Epidermal melanocyte (primary cell): ENCODE results near the gene ST3GAL4.

Experiments used
- DNase-seq: peaks from one replicate; pipeline ENCODE4 v3.0.0; 2011; ENCODE audit warnings: low spot score; ENCODE audit not compliant: insufficient read length

ST3GAL4 gene

DNA sequence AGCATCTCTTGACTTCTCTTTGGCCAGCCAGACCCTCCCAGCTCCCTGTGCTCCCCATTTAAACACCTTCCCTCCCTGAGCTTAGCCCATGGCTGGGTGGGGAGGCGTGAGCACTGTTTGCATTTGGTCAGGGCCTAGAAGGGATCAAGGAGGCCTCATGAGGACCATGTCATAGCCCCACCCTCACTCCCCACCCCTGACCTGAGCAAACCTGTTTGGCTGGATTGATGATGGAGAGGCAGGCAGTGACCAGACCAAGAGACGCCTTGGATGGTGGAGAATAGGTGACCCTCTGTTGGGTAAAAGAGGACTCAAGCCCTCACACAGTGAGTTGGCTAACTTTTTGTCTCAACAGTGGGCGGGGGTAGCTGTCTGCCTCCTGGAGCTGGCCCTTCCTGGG lies 49.9 kb downstream of the ST3GAL4 start:
- no peak for DNase-seq

DNA sequence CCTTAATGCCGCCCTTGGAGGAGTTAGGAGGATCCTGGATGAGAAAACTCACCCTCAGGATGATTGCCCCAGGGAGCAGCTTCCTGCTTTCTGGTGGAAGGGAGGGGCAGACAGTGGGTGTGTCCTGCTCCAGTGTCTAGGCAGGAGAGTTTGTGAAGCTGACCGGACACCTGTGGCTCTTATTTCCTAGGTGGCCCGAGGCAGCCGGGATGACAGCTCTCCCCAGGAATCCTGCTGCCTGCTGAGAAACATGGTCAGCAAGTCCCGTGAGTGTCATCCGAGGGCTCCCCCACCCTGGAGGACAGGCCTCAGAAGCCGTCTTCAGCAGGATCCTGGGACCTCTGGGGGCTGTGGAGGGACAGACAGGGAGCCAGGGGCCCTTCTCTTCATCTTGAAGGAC lies 50.4 kb downstream of the ST3GAL4 start:
- DNase-seq, result no peak

DNA sequence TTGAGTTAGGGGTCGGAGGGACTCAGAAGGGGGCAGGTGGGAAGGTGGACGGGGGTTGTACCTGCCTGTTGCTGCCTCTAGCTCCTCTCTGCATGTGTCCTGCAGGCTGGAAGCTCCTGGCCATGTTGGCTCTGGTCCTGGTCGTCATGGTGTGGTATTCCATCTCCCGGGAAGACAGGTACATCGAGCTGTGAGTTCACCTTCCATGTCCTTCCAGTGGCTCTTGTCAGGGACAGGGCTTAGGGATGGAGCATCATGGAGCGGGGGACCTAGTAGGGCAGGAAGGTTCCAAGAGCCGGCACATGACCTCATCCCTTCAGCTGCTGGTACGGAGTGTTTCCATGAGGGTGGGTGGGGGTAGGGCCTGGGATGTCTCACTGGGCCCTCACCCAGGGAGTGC lies 50.9 kb downstream of the ST3GAL4 start:
- DNase-seq, result no peak

DNA sequence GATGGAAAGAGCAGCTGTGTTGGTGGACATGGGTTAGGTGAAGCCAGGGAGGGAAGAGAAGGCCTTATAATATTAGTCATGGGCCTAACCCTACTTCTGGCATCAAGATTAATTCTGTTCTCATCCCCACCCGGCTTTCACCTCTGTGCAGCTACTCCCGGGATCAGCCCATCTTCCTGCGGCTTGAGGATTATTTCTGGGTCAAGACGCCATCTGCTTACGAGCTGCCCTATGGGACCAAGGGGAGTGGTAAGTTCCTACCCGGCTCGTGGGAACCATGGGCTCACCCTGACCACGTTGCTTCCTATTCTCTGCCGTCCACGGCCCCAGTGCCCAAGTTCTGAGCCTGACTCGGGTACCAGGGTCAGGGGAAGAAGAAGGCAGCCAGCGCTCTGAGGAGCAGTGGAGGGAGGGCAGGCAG lies 51.6 kb downstream of the ST3GAL4 start:
- no peak for DNase-seq

DNA sequence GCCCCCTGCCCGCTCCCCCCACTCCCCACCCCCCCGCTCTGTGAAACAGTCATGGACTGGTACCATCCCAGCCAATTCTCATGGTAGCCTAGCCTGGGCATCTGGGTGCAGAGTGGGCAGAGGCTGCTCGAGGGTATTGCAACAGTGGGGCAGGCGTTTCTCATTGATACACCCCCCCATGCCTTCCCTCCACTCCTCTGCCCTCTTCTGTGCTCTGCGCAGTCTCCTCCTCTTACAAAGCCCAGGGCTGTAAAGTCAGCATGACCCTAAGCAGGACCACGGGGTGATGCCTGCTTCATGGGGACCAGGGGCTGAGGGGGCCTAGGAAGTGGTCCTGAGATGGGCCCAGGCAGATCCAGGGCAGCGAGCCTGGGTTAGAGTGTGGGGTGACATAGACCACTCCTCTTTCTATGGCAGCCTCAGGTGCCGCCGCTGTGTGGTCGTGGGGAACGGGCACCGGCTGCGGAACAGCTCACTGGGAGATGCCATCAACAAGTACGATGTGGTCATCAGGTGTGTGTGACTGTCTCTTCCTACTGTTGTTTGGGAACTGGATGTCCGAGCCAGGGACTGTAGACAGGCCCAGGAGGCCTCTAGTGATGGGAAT lies 52.3 kb downstream of the ST3GAL4 start:
- no peak for DNase-seq

DNA sequence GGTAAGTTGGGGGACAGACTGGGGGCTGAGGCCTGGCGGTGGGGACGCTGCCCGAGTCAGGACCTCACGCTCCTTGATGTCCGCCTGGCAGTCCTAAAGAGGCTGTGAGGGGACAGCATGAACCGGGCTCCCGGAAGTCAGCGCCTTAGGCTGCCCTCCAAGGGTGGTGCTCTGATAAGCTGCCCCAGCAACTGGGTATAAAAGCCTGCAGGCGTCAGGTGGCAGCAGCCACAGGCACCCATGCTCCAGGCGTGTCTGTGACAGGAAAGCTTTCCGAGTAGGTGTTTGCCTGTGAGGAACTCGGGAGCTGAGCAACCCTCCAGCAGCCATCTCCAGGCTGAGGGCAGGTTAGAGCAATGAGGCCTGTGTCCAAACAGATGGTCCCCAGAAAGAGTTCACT lies 53.0 kb downstream of the ST3GAL4 start:
- DNase-seq, result no peak

DNA sequence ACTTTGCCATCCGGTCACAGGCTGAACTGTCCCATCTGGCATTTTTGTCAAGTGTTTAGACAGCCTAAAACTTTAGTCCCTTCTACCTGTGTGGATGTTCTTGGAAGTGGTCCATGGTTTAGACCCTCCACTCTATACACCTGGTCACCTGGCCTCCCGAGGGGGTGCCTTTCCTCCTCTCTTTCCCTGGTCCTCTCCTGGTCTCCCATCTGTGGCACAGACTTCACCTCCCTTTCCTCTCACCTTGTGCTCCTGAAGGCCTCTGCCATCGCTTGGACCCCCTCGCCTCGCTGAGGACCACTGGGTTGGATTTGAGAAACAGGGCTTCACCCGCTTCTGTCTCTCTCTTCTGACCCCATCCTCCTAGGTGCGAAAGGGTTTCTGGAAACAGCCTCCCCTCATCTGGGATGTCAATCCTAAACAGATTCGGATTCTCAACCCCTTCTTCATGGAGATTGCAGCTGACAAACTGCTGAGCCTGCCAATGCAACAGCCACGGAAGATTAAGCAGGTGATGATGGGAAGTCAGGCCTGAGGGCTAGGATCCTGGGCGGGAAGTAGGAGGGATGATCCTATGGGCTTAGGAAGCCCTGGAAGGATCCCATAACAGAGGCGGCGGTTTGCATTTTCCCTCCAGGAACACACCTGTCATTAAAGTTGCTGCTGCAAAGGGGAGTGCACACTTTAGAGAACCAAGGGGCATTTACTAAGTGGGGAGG lies 53.6 kb downstream of the ST3GAL4 start:
- no peak for DNase-seq

DNA sequence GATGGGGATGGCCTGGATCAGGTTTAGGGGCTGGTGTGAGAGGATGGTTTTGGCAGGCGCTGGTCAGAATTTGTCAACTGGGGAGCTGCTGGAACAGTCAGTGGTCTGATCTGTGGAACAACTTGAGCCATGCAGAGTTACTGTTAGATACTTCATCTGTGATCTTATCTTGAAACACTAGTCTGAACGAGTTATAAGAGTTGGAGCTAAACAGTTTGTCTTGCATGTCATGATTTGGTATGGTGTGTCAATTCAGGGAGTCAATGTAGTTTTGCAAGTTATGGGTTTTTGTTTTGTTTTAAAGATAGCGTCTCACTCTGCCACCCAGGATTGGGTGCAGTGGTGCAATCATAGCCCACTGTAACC lies 54.1 kb downstream of the ST3GAL4 start:
- DNase-seq, result no peak

DNA sequence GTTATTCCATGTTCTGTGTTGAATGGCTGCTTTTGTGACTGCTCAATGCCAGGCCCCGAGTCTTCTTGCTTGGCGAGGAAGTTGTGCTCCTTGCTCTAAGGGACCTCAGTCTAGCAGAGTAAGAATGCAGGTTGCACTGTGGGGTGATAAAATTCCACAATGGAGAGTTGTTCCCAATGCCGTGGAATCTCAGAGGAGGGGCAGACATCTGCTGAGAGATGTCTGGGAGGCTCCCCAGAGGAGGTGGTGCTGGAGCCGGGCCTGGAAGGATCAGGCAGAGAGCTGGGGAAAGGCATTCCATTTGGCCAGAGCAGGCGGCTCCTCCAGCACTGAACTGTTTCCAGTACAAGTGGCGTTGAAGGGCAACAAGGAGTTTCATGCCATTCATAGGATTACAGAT lies 55.2 kb downstream of the ST3GAL4 start:
- peak; percentile 62 for DNase-seq

DNA sequence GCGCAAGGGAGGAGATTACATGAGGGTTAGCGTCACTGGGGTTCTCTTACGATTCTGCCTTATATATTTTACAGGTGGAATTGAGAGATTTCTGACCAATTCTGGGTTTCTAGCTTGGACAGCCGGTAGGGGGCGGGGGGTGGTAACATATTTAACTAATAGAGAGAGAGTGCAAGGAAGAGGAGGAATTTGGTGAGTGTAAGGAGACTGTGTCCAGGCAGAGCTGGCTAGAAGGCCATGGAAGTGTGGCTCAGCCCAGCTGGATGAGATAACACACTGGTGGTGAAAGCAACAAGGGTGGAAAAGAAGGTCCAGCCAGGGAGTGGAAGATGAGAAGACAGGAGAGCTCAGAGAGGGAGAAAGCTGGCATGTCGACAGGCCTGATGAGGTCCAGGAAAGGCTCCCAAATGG lies 56.5 kb downstream of the ST3GAL4 start:
- DNase-seq, result no peak

DNA sequence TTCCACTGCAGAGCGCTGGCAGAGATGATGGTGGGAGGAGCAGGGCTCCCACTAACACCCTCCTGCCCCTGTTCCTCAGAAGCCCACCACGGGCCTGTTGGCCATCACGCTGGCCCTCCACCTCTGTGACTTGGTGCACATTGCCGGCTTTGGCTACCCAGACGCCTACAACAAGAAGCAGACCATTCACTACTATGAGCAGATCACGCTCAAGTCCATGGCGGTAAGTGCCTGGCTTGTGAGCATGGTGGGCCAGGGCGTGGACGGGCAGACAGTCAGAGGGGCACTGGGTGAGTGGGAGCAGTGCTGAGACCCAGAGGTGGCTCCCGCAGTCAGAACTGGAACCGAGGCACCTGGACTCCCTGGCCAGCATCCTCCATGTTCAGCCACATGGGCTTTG lies 57.9 kb downstream of the ST3GAL4 start:
- DNase-seq, result no peak

DNA sequence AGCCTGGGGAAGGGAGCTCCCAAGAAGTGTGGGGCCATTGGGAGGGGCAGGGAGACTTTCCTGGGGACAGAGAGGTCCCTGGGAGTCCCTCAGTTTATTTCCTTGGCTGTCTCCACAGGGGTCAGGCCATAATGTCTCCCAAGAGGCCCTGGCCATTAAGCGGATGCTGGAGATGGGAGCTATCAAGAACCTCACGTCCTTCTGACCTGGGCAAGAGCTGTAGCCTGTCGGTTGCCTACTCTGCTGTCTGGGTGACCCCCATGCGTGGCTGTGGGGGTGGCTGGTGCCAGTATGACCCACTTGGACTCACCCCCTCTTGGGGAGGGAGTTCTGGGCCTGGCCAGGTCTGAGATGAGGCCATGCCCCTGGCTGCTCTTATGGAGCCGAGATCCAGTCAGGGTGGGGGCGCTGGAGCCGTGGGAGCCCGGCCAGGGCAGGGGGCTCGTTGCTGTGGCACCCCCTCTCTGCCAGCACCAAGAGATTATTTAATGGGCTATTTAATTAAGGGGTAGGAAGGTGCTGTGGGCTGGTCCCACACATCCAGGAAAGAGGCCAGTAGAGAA lies 58.4 kb downstream of the ST3GAL4 start:
- DNase-seq, result no peak

DNA sequence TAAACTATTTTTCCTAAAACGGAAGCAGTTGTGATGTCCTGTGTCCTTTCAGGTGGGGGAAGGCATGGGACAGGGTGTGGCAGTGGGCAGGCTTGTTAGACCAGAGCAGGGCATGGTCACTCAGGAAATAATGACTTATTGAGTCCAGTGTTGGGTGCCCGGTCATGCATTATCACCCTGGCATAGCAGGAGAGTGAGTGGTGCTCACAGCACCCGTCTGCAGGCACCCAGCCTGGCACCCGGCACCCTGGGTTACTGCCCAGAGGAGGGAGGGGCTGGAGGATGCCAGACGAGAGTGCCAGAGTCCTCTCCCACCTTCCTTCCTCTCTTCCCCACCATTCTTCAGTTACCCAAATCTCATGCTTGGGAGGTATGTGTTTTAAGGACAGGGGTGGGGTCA lies 59.1 kb downstream of the ST3GAL4 start:
- no peak for DNase-seq

DNA sequence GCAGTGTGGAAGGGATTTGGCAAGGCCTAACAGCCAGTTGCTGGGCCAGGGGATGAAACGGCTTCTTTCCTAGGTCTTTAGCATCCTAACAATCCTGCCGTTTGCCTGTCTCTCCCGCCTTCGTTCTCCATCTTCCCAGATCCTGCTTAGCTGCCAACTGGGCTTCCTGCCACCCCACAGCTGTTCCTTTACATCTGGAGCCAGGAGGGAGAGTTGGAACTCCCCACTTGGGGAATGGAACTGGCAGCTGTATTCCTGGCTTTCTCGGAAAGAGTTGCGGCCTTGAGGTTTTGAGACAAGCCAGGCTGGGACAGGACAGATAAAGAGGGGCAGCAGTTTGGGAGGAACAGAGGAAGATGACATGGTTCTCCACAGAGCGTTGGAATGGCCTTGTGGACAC lies 59.6 kb downstream of the ST3GAL4 start:
- DNase-seq, result peak; percentile 77

DNA sequence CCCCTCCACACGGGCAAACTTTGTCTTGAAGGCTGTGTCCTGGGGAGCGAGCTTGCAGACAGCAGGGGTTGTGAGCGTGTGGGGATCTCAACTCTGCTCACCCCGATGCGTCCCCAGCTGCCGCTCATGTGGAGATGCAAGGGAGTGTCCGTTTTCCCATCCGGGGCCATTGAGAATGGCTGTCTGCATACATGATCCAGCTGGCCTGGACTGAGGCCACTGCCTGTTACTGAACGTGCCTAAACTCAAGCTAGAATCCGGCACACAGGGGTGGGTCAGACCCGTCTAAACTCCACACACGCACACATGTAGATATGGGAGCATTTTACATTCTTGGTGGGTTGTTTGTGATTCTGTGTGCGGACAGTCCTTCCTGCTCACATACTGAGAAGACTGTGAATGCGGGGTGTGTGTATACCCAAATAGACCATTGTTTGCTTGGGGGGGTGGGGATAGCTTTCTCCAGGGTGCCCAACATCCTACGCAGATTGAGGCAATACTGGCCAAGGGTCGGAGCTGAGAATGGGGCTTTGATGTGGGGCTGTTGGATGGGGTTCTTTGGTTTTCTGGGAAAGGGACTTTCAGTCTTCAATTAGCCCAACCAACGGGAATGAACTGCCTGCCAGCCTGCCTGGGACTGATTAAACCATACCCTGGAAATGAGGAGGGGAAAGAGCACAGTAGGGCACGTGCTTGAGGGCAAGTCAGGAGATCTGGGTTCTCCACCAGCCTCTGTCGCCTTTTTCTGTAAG lies 60.4 kb downstream of the ST3GAL4 start:
- peak; percentile 64 for DNase-seq

DNA sequence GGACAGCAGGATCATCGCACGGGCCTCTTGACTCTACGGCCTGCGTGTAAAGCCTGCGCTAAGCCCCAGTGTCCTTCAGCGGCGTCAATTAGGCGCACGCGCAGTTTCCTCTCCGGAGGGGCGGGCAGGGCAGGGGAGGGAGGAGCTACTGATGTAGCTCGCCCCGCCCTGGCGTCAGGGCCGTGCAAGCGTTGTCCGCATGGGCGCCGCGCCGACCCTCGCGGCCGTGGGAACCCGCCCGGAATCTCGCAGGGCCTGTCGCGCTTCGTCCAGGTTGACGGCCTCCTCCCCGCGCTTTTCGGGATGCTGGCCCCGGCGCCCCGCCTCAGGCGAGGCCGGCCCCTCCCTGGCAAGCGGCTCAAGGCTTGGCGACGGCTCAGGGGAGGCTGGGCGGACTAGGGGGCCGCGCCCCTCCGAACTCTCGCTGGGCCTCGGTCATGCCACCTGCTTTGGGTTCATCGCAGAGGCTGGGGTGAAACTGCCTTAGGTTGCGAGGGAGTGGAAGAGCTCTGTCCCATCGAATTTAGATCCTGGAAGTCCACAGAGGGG lies 61.1 kb downstream of the ST3GAL4 start:
- peak; percentile 85 for DNase-seq

DNA sequence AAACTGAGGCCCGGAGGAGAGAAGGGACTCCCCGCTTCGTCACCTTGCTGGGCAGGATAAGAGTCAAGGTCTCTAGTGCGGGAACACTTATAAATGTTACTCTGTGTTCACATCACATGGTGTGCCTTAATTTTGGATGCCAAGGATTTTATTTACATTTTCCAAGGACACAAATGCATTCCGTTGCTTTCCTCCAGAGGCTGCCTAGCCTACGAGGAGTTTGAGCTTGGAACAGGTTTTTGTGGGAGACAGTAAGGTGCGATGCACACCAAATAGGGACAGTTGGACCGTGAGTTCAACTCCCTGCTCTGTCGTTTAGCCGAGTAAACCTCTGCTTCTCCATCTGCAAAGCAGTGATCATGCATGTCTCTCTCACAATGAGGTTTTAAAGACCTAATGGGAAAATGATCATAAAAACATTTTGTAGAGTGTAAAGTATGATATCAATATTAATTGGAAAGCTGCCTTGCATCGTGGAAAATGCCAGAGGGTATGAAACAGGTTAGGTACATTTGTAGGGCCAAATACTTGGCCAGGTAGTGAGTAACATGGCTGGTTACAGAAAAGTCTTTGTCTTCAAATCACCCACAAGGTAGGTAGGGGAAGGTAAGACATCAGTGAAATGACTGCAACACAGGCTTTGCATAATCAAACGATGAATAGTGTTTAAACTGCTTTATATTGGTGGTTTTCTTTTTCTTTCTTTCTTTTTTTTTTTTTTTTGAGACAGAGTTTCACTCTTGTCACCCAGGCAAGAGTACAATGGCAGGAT lies 61.8 kb downstream of the ST3GAL4 start:
- no peak for DNase-seq

DNA sequence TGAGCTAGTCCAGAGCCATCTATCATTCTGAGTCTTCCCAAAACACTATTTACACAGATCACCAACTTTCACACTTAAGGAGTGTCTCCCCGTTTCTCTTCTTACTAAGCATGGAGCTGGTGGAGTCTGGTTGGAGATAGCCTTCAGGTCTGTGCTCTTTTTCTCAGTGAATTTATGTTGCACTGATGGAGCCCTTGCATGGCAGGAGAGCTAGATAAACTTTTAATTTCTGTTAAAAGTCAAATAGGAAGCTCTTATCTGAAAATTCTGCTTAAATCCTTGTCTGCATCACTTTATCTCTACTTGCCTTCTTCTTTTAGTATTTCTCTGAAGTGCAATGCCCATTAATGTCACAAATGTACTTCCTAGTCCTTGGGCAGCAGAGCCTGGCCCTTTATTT lies 63.4 kb downstream of the ST3GAL4 start:
- DNase-seq, result no peak

DNA sequence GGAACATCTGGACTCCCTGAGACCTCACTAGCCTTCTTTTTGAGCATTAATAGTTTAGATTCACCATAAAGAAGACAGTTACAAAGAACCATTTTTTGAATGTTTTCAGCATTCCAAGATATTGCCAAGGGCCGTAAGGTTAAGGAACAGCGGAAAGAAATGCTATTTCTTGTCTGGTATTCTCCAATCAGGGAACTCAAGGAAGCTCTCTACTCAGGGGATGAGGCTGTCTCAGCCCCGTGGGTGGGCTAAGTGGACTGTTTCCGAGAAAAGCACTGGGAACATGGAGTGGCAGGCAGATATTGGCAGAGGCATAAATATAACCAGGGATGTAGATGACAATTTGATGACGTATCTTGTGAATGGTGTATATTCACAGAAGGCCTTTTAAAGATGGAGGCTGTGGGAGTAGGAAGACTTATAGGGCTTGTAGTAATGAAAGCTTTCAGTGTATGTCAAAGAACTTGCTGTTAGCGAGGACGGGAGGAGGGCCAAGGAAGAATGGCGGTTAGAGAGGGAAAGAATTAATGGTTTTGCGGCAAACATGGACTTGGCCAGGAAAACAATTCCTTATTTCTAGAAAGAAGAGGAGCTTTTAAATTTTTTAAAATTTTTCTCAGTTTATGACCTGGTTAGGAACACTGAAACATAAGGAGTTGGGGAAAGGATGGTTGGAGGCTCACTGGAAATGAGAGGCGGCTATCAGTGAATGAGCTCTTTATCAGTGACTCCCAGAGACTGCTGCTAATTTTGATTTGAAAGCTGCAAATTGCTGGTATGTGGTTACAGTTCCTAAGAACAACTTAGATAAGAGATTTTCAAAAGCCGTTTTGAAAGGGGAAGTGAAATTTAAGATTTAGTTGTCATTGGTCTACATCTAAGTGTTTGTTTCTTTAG lies 64.6 kb downstream of the ST3GAL4 start:
- DNase-seq, result peak; percentile 67

DNA sequence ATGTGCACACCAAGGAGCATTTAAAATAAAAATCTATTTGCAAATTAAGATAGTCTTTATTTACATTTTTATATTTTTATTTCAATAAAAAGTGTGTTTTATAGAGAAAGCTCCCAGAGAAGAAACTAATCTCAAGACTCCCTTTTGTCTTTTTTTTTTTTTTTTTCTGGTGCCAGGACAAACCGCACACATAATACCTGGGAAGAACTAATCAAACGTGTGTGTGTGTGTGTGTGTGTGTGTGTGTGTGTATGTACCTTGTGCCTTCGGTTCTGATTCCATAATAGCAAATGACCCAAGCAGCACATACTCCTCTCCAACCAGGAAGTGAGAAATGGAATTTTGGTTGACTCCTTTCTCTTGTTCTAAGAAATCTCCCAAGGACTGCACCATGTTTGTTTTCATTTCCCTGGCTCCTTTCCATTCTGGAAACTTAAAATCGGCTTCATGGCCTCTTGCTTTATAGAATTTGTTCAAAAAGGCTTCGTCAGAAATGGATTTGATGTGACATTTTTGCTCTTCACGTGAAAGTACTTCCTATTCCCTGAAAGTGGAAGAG lies 65.3 kb downstream of the ST3GAL4 start:
- no peak for DNase-seq
